GF-D8 (cell line): ENCODE data around the gene SYP.

Source experiments
- DNase-seq: peaks from one replicate; lab custom pipeline; 2025; lab: John Stamatoyannopoulos, UW

The SYP gene

DNA sequence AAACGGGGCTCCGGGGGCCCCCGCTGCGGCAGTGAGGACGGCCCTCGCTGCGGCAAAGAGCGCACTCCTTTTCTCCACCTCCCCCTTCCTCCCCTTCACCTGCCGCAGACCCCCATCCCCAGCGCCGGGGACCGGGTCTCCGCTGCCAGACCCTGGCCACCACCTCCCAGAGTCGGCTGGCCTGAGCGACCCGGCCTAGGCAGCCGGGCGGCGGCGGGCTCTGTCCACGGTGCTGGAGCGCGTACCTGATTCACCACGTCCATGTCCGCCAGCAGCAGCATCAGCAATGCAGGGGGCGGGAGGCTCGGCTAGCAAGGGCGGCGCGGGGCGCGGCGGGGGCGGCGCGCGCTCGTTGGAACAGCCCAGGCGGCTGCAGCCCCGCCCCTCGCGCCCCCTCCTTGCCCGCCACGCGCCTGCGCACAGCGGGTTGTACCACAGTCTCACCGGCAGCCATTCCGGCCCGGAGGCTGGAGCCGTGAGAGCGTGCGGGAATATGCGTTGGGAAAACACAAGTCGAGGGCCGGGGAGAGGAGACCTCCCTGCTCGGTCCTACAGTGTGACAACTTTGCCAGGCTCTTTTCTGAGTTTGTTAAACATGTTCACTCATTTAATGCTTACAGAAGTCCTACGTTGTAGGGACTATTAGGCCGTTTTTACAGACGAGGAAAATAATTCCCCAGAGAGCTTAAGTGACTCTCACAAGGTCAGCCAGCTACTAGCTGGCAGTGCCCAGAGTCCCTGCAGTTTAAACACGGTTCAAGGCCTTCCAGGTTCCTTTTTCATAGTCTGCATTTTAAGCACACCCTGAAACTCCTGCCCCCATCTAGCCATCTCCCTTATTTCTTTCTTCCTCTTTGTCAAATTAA, at the start of gene SYP:
Gene SYP, minus strand, starts transcription at position 288 of the 866 bp plus-strand sequence. Its CDS starts 7 bp downstream, at position 281.
- DNase-seq = peak; percentile 20

DNA sequence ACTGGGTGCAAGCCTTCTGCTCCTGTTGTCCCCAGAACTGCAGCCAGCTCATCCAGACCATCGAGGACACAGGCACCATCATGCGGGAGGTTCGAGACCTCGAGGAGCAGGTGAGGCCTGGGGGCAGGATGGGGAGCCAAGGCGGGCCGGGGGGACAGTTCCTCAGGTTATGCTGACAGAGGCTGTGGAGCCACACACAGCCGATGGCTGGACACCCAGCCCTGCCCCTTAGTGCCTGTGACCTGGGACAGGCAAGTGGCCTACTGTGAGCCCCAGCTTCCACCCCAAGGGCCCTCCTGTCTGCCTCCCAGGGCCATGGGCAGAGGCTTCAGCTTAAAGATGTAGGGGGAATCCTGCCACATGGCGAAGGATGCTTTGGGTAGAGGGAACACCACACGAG, 49.6 kb upstream of the SYP start:
- no peak for DNase-seq

DNA sequence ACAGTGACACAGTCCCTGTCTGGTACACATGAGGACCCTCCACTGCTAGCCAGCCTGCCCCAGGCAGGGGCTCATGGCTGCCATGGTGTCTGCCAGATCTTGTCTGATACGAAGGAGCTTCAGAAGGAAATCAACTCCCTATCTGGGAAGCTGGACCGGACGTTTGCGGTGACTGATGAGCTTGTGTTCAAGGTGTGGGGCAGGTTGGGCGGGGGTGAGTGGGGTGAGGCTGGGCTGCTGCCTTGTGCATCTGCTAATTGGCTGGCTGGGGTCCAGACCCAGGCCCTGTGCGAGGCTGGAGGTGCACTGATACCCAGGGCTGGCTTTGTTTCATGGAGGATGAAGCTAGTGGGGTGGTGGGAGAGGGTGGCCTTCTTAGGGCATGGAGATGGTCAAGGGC, 49.1 kb upstream of the SYP start:
- no peak for DNase-seq

DNA sequence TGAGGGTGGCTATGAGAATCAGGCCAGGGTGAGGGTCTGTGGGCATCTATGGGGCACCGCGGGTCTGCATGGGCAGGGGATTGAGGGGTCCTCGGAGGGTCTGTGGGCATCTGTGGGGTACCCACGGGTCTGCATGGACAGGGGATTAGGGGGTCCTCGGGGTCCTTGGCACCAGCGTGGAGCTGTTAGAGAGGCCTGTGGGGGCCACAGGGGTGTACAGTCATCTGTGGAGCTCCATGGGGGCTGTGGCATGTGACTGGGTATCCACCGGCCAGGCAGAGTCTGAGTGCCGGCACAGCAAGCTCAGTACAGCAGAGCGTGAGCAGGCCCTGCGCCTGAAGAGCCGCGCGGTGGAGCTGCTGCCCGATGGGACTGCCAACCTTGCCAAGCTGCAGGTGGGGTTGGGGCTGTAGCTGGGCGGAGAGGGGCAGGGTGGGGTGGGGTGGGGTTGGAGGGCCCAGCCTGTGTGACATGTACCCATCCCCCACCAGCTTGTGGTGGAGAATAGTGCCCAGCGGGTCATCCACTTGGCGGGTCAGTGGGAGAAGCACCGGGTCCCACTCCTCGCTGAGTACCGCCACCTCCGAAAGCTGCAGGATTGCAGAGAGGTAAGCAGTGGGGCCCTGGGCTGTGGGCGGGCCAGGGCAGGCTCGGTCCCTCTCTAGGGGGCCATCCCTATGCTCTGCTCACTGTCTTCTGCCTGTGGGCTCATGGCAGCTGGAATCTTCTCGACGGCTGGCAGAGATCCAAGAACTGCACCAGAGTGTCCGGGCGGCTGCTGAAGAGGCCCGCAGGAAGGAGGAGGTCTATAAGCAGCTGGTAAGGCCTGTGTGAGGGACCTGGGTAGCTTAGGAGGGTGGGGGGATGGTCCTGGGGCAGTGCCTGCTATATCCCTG, 48.2 kb upstream of the SYP start:
- DNase-seq = no peak

DNA sequence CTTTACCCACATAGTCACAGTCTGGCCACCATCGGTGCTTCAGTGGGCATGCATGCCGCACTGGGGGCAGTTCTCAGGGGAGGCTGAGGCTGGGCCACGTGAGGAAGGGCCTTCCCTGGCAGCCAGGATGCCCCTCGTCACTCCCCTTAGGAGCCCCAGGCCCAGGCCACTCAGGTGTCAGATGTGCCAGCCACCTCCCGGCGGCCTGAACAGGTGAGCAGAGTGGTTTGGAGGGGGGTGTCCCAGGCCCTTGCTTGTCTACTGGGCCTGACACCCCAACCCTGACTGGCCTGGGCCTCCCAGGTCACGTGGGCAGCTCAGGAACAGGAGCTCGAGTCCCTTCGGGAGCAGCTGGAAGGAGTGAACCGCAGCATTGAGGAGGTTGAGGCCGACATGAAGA, 47.4 kb upstream of the SYP start:
- DNase-seq = no peak

DNA sequence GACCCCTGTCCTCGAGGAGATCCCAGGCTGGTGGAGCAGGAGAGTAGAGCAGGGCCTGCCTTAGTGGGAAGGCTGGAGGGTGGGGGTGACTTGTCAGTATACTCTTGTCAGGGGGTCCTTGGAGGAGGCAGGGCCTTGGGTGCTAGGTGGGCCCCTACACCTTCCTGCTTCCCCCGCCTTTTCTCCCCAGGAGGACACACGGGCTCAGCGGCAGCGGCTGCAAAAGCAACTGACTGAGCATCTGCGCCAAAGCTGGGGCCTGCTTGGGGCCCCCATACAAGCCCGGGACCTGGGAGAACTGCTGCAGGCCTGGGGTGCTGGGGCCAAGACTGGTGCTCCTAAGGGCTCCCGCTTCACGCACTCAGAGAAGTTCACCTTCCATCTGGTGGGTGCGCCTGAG, 46.5 kb upstream of the SYP start:
- no peak for DNase-seq

DNA sequence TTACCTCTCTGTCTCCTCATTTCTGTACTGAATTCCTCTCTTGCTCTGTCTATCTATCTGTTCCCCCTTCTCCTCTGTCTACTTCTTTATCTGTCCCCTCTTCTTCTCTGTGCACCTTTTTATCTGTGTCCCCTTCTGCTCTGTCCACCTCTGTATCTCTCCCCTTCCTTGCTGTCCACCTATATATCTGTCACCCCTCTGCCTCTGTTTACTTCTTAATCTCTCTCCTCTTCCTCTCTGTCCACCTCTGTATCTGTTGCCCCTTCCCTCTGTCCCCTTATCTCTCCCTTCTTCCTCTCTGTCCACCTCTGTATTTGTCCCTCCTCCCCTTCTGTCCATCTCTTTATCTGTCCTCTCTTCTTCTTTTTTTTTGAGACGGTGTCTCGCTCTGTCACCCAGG, 44.2 kb upstream of the SYP start:
- no peak for DNase-seq

DNA sequence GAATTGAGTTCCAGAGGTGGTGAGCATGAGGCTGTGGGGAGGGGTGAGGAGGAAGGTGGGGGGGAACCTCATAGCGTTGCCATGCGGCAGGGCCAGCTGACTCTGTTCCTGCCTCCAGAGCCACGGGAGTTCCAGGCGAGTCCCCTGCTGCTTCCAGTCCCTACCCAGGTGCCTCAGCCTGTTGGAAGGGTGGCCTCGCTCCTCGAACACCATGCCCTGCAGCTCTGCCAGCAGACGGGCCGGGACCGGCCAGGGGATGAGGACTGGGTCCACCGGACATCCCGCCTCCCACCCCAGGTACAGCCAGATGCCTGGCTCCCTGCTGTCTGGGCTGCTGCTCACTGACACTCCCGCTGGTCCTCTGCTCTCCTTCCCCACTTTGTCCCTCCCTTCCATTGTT, 43.2 kb upstream of the SYP start:
- no peak for DNase-seq

DNA sequence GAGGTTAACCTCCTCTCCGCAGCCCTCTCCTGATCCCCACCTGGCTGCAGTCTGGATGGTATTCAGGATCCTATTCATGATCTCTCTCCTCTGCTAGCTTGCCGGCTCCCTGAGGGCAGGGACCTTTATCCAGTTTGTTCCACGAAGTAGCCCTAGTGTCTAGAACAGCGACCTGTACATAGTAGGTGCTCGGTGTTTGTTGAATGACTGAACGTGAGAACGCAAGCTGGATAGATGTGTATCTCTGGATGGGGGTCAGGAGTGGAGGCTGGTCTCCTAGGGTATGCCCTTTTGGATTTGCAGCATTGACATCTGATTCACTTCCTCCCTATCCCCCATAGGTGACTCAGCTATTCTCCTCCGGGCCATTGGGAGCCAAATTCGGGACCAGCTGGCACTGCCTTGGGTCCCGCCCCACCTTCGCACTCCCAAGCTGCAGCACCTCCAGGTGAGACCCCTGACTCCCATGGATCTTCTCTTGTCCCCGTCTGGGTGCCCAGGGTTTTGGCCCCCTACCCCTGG, 42.6 kb upstream of the SYP start:
- no peak for DNase-seq

DNA sequence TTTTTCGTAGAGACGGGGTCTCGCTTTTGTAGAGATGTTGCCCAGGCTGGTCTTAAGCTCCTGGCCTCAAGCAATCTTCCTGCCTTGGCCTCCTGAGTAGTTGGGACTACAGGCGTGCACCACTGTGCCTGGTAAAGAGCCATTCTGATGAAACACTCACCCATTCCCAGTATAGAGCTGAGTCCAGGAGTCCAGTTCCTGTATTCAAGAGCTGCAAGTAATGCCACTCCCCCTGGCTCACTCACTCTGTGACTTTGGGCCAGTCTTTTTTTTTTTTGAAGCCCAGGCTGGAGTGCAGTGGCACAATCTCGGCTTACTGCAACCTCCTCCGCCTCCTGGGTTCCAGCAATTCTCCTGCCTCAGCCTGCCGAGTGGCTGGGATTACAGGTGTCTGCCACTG, 38.7 kb upstream of the SYP start:
- no peak for DNase-seq

DNA sequence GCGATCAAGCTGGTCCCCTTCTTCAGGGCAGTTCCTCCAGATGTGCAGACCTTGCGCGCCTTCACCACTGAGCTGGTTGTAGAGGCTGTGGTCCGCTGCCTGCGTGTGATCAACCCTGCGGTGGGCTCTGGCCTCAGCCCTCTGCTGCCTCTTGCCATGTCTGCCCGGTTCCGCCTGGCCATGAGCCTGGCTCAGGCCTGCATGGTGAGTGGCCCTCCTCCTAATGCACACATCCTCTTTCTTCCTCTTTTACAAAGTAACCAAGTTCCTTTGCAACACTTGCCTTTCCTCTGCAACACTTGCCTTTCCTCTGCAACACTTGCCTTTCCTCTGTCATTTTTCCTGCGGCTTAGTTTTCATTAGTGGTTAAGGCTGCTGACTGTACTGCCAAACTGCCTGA, 37.1 kb upstream of the SYP start:
- DNase-seq = peak; percentile 71

DNA sequence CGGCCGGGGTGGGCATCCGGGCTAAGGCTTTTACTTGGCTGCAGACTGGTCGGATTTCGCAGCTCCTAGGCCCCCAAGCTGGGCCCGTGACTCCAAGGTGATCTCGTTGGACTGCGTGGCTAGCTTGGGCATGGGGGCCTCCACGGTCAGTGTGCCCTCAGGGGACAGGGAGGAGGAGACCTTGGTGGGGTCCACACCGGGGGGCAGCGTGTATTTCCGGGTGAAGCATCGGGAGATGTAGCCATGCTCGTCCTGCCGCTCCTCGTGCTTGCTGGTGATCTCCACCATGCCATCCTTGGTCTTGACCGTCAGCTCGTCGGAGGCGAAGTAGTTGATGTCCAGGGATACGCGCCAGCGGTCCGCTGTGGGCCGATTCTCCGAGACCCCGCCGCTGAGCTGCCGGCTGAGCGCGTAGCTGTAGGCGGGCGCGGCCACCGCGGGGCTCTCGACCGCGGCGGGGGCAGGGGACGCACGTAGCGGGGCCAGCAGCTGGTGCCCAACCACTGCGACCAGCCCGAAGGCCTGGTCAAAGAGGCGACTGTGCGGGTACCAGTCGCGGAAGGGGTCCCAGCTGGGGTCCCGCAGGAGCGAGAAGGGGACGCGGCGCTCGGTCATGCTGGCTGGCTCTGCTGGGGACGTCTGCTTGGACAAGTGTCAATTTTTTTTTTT, 34.0 kb upstream of the SYP start:
- no peak for DNase-seq

DNA sequence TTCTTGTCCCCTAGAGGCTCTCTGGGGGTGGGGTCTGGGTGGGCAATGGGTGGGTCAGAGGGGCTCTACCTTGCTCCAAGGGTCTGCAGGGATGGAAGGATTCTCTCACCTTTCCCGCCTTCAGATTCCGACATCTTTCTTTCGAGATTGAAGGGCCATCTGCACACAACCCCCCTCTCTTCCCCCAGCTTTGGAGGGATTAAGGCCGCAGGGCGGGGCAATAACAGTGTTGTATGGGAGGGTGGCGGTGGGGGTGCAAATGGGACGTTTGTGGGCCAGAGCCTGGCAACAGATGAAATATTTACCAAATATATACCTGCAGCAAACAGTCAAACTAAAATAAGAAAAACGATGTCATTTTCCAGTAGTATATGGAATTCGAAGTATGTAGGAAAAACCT, 33.2 kb upstream of the SYP start, which contains the start of gene CACNA1F:
Gene CACNA1F, minus strand, starts transcription at position 165 of the 400 bp plus-strand sequence. Its CDS starts 31 bp downstream, at position 134.
- DNase-seq = no peak

DNA sequence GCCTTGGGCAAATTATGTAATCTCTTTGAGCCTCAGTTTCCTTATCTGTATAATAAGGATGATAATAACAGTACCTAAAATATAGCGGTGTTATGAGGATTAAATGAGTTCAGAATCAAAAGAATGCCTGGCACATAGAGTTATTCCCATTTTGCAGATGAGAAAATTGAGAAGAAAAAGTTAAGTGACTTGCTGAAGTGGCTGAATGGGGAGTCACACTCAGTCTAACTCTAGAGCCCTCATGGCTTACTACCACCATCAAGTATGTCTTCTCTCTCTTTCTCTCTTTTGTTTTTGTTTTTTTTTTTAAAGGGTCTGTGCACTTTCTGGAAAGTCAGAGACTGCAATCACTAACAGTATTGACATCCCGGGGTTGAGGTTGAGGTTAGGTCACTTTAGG, 32.5 kb upstream of the SYP start:
- no peak for DNase-seq

DNA sequence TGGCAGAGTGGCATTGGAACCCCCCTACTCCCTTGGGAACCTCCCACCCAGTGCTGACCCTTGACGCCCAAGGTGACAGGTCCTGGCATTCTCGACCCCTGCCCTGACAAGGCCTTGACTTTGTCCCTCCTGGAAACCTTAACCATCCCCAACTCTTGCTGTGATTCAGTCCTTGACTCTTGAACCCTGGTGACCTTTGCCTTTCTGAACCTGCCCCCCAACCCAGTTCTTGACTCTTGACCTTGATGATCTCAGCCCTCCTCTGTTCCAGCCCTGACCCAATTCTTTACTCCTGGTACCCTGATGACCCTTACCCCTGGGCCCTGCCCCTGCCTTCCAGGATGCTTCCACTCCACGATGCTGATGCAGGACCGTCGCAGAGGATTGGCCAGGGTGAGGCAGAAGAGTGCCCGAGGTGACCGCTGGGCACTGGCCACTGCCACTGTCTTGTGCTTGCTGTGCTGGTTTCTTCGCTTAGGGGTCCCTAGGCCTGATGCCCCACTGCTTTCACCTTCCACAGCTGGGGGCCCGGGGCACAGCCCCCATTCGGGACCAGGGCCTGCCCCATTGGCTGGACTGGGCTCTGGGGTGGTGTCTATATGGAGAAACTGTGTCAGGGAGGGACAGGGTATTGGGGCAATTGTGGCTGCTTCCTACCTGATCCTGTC, 31.5 kb upstream of the SYP start:
- DNase-seq = no peak

DNA sequence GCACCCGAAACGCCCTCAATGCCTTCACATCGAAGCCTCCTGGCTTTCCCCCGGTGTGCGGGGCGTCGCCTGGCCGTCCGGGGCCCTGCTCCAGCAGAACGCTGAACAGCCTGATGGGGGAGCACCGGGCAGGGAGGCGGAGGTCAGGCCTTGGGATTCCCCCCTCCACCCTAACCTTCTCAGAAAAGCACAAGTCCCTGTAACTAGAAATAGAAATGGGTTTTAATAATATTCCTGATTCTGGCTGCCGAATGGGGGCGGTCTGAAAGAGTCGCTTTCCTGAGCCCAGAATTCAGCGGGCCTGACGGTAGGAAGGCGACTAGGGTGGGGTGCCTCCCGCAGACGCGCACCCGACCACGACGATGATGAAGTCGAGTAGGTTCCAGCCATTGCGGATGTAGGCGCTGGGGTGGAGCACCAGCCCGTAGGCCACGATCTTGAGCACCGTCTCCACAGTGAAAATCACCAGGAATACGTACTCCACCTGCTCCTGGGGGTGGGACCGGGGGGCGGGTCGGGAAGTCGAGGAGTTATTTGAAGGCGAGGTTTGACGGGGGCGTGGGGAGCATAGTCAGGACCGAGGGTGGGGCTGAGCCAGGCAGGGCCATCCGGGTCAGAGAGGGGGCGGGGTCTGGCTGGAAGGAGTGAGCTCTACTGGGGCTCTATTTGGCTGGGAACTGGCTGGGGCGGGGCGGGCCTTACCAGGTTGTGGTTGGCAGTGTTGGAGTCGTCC, 30.7 kb upstream of the SYP start:
- DNase-seq = no peak

DNA sequence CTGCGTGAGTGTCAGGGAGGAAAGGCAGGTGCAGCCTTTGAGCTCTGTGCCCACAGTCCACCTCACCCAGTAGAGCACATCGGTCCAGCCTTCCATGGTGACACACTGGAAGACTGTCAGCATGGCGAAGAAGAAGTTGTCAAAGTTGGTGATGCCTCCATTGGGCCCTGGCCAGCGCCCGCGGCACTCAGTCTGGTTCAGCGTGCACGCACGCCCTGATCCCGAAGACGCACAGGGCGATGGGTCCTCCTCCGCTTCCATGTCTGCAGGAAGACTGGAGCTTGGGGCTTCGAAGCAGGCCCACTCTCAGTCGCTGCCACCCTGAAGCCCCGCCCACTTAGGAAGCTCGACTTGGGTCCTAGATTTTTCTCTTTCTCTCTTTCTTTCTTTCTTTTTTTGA, 28.2 kb upstream of the SYP start:
- DNase-seq = no peak

DNA sequence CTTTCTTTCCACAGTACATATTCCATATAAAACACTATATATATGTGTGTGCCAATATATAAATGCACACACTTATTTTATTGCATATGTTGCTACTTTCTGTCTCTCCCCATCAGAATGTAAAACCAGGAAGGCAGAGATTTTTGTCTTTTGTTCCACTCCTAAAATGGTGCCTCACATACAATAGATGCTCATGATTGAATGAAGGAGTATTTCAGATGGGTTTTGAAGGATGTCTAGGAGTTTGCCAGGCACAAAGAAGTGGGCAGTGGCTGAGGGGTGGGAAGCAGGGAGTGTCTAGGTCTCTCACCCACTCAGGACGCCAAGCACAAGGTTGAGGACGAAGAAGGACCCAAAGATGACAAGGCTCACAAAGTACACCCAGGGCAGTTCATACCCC, 27.7 kb upstream of the SYP start:
- no peak for DNase-seq

DNA sequence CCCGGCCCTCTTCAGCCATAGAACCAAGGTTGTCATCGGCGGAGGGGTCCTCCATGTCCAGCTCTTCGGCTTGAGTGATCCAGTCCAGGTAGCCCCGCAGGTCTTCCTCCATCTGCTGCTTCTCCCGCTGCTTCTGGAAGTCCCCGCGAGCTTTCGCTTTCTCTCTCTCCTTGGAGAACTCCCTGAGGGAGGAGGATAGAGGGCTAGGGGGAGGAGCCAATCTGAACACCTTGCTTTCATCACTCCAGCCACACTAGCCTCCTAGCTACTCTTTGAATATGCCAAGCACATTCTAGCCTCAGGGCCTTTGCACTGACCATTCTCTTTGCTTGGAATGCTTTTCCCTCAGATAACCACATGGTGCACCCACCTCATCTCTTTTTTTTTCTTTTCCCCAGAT, 27.0 kb upstream of the SYP start:
- DNase-seq = no peak

DNA sequence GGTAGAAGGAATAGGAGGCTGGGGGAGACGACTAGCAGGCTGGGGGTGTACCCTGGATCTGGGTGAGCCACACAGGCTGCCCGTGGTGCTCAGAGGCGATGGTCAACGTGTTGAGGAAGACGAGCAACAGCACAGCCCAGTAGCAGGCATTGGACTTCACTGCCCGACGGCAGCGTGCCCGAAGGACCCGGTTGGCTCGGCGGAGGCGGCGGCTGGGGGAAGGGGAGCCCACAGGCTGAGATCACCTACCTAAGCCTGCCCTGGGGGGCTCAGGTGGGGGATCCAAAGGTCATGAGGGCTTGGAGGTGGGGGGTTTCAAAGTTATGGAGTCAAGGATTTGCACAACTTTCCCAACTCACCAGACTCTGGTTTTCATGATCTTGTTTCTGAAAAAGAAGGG, 25.9 kb upstream of the SYP start:
- no peak for DNase-seq

DNA sequence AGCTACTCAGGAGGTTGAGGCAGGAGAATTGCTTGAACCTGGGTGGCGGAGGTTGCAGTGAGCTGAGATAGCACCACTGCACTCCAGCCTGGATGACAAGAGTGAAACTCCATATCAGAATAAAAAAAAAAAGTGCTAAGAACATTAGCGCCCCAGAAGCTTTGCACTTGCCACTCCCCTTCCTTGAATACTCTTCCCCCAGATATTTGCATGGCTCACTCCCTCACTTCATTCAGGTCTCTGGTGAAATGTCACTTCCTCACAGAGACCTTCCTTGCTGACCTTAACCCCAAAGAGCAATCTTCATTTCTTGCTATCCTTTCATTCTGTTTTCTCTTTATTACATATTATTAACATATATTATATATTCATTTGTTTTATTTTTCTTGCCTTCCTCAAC, 21.9 kb upstream of the SYP start:
- no peak for DNase-seq
